ENCODE data around the gene CDH4. TPM values are rescaled to one million over a fixed set of nuclear protein-coding genes. Genes with fewer than 3 reads are reported as not detected.

CDH4 gene
- total and polyA plus RNA-seq, 9 of the 15 experiments (the other 6 are each of a cell fraction or from before 2014, with no cell fraction given), result 0.04 TPM; not detected in 8

DNA sequence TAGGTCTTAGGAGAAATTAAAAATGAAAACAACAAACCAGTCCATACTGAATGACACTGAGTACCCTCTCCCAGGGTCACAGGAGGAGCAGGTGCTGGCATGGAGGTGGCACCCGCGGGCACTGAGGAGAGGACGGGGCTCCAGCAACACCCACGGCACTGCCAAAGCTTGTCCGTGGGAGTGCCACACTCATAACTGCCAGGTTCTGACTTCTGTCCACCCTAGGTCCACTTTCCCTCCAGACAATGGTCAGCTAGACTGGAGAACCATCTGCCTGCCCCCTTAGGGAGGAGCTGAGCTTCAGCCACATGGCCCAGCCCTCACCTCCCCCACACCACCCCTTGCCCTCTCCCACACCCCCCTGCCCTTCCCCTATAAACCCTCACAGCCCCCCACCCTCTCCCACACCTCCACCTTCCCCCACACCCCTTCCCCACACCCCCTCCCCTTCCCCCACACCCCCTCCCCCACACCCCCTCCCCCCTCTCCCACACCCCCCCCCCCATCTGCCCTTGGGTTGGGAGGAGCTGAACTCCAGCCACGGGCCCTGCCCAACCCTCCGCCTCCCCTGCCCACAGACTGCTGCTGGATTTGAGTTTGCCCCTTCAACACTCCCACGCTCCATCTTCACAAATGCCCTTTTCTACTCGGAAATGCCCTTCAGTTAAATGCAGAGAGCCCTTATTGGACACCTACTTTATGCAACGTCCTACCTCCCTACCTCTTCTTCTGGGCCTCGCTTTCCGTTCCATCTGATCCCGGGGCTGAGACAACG, 684.1 kb downstream of the CDH4 start:
- TF ChIP-seq, protein P1, sequence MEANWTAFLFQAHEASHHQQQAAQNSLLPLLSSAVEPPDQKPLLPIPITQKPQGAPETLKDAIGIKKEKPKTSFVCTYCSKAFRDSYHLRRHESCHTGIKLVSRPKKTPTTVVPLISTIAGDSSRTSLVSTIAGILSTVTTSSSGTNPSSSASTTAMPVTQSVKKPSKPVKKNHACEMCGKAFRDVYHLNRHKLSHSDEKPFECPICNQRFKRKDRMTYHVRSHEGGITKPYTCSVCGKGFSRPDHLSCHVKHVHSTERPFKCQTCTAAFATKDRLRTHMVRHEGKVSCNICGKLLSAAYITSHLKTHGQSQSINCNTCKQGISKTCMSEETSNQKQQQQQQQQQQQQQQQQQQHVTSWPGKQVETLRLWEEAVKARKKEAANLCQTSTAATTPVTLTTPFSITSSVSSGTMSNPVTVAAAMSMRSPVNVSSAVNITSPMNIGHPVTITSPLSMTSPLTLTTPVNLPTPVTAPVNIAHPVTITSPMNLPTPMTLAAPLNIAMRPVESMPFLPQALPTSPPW (CRISPR knock-in tag; IDR thresholded peaks at IDR 0.05), result peak; percentile 22; the same call in 1 of the 2 replicates
- TF ChIP-seq RBM14 (IDR thresholded peaks at IDR 0.05; ENCODE audit: borderline replicate concordance, insufficient read depth, low read depth, low read length), result no peak
- POLR2A ChIA-PET, result interaction anchor here (0.7 kb wide), 1 partner anchor 249 kb away, joined by 3 read pairs; no protein-coding TSS in a partner anchor
- ATAC-seq (no peak), FAIRE-seq (no peak), DNase-seq (ENCODE audit: extremely low read depth in 1 of 4, low spot score in 3 of 4) (no peak)
- H3K4me3 ChIP-seq, result no peak overlapping the region
- H3K4me1 ChIP-seq (replicated peaks in 1 of 2; ENCODE audit: control insufficient read depth in 2 of 2, insufficient read depth in 2 of 2, low read length in 2 of 2), result peaks cover 0 to 19% of the 10 kb centered on the region in 2 experiments; a peak in 2 of 5 replicates
- H2AFZ ChIP-seq (ENCODE audit: low read depth, low read length), result no peak overlapping the region
- intact Hi-C loops (cut with micrococcal nuclease), result no loop called here
- peaks cover 13% of the 10 kb centered on the region for H4K20me1 ChIP-seq (replicated peaks; ENCODE audit: control insufficient read depth, insufficient read depth, low read length)
- in situ Hi-C loops (cut with MboI), result no loop called here
- no peak overlapping the region for H3K9ac ChIP-seq (ENCODE audit: insufficient read depth in 1 of 2, low read depth in 2 of 2, low read length in 2 of 2)
- H3K4me2 ChIP-seq (ENCODE audit: insufficient read depth, low read length), result no peak overlapping the region
- H3K36me3 ChIP-seq (ENCODE audit: control insufficient read depth, insufficient read depth, low read length), result no peaks in the 10 kb centered on the region
- peaks cover 14 to 64% of the 10 kb centered on the region in 2 experiments for H3K27me3 ChIP-seq (ENCODE audit: control insufficient read depth in 2 of 2, insufficient read depth in 2 of 2, low read length in 2 of 2)
- BruUV-seq (replicated peaks), result no TSS peak
- H3K9me1 ChIP-seq (ENCODE audit: control insufficient read depth, insufficient read depth, low read length), result no peaks in the 10 kb centered on the region
- CTCF ChIA-PET (ENCODE audit: low intra/inter-chr PET ratio), result no interaction called here
- 38% methylated on average over 12 of the region's 14 CpGs for WGBS (ENCODE audit: insufficient coverage, low coverage, missing lambda C conversion rate)
- H3K9me3 ChIP-seq (replicated peaks; ENCODE audit: control insufficient read depth, insufficient read depth, low read depth, low read length), result no peaks in the 10 kb centered on the region
- H3K27ac ChIP-seq (ENCODE audit: extremely low read depth, low read depth, low read length), result no peak overlapping the region
- H3K79me2 ChIP-seq (ENCODE audit: control insufficient read depth, insufficient read depth, low read length), result no peaks in the 10 kb centered on the region
